Cerebellar cortex (tissue), 1 donor: ENCODE data around the gene SCAMP1.

Source experiments
- DNase-seq: peaks from one replicate; pipeline ENCODE4 v3.0.0-alpha.2; 2015; ENCODE audit warnings: low spot score

SCAMP1 gene

GRCh38 chr5:78514427-78515330, 154.3 kb downstream of the SCAMP1 start:
- no peak for DNase-seq

- DNase-seq, result no peak
Measured at GRCh38 chr5:78515670-78516069, 155.3 kb downstream of the SCAMP1 start.

DNA sequence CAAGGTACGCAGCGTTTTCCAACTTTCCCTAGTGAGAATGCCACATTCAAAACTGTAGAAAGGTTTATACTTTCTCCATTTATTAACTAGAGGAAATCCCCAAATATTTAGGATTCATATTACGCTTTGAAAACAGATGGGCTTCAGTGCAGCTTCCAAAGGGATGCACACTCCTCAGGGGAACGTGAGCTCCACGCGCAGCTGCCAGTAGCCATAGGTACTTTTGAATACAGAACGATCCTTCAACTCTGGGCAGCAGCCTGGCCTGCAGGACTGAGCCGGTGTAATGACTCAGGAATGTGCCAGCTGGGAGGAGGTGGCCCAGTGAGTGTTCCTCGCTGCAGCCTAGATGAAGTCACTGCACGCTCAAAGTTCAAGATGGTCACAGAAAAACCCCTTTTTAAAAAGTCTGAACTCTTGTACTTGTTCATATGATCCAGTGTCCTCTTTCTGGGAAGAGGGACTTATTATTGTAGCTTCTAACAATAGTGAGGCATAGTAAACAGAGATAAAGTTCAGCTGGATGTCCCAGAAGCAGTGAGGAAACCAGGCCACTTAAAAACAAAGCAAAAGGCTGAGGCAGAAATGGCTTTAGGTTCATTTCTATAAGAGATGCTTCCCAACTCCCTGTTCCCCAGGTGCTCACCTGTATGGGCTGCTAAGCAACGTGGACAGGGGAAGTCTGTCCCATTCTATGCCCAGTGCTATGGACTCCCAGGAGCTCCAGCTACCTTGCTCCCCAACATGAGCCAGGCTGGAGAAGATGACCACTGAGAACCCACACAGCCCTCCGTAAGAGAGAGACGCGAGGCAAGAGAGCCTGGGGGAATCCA, 158.2 kb downstream of the SCAMP1 start:
- DNase-seq, result no peak

DNA sequence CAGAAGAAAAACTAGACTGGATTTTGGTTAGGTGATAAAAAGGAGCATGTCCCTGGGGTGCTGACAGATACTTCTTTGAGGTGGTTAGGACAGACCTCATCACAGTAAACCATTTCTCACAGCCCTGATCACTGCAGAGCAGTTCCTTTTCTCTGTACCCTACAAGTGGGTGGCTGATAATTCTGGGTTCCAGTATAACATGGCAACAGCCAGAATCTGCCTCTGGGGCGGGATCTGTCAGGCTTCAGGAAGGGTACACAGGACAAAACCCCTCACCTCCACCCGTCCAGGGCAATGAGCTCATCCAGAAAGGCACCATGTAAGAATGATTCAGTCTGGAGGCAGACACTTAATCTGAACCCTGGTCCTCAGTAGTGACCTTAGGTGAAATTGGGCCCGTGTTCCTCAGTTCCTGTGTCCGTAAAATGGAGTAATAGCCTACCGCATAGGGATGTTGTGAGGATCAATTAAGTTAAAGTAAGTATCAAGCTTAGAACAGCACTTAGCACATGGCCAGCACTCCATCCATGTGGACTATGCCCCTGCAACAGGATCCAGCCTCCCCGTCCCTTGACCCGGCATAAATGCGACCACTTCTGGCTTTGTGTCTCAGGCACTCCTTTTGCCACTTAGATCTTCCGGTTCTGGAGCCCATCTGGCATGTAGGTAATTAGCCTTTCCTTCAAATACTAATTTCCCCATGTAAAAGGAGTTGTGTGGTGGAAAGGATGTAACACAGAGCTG, 159.0 kb downstream of the SCAMP1 start:
- DNase-seq, result no peak

GRCh38 chr5:78521455-78521854, 161.0 kb downstream of the SCAMP1 start:
- DNase-seq, result no peak

GRCh38 chr5:78522476-78523260, 162.3 kb downstream of the SCAMP1 start:
- DNase-seq, result no peak

GRCh38 chr5:78523314-78524193, 163.1 kb downstream of the SCAMP1 start:
- no peak for DNase-seq

DNA sequence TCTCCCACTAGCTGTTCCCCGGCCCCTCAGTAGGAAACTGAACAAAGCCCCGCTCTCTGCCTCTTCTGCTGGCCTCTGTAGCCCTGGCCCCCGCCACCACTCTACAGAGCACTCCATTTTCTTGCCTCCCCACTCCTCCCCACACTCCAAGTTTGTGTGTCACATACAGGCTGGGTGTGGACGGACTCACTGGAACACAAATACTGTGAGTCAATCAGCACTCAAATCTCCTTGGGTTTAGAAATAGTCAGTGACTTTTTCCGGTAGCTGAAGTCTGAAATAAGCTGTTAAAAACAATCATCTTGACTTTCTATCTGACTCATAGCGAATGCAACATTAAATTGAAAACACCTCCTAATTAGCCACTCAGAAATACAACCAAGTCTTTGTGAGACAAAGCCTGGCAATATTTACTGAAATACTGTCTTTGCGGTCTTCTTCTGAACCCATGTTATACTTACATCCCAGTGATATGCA, 165.7 kb downstream of the SCAMP1 start:
- DNase-seq, result no peak

DNA sequence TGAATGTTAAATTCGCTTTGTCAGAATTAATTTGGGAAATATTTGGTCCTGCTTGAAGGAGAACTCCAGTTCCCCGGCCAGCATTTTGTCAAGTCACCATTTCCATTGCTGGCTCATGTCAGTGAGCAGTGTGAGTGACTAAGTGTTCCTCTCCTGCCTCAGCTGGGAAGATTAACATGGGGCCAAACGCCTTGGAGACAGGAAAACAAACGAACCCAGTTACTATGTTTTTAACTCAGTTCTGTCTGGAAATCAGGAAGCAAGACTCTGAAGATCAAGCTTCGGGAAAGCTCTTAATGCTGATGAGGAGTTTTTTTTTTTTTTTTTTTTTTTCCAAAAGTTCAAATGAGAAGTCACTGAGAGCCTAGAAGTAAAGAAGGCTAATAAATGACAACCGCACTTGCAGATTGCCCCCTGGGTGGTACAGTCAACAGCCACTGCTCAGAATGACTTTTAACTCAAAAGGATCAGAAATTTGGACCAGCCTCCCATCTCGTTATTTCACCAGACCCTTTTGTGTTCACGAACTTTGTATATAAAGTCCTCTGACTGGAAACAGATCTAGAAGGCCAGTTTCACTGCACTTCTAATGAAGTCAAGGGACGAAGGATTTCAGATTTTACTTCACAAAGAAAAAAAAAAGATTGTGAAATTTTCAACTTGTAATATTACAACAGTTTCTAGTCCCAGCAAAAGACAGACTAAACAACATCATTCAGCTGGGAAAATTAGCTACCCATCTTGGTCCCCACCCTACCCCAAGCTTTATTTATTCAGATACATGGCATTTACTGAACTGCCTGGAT, 166.8 kb downstream of the SCAMP1 start:
- DNase-seq, result no peak

DNA sequence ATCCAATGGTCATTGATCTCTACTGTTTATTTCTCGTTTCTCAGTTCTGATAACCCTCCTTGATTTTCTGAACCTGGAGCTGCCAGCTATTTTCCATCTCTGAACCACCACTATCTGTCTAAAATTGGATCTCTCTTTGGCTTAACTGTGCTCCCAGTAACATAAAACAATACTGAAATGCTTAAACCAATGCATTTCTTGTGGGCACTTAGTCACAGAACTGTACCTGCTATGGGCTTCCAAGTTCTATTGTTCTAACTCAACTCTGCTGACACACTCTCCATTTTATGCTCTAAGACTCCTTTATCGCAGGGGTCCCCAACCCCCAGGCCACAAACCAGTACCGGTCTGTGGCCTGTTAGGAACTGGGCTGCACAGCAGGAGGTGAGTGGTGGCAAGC, 167.5 kb downstream of the SCAMP1 start:
- no peak for DNase-seq
